GM19468 (cell line): ENCODE measurements around the gene GOLGA2.
A peak's percentile ranks its signal among the peaks of the same experiment; 100 is the strongest.
"Not testable (repeated sequence)": the region's sequence is repeated elsewhere in the genome, so short reads cannot be mapped to it uniquely, and the experiment has no call there.

ENCODE experiments used
- ATAC-seq: cut with Tn5 transposase; IDR thresholded peaks from one replicate; pipeline ENCODE4 v1.9.1; 2021; ENCODE audit warnings: mild to moderate bottlenecking, moderate library complexity, moderate number of reproducible peaks; ENCODE audit not compliant: unreplicated experiment; ENCODE audit errors: extremely low read depth

Gene GOLGA2

DNA sequence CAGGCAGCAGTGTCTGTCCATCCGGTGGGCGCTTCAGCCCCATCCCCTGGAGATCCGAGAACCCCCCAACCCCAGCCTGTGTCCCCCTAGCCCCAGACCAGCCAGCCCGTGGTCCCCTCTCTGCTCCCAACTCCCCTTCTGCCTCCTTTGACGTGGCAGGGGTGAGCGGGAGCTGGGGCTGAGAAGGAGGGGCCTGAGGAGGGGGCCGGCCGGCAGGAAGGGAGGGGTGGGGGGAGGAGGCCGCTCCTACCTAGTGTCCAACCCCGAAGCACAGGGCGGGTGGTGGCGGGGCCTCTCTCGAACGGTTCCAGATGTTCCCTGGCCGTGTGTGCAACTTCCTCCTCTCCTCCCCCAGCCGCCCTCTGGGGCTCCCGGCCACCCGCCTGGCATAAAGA, 31.0 kb downstream of the GOLGA2 start:
- no peak for ATAC-seq

GRCh38 chr9:128244091-128244836, 31.5 kb downstream of the GOLGA2 start:
- no peak for ATAC-seq

- ATAC-seq, result no peak
These were observed 32.4 kb downstream of the GOLGA2 start for GRCh38 chr9:128243215-128244018.

- ATAC-seq, result no peak
These were observed 33.0 kb downstream of the GOLGA2 start for GRCh38 chr9:128242828-128243214.

- ATAC-seq, result no peak
These were observed 33.7 kb downstream of the GOLGA2 start for GRCh38 chr9:128242124-128242523.

GRCh38 chr9:128233817-128234406, 41.9 kb downstream of the GOLGA2 start:
- no peak for ATAC-seq

- ATAC-seq, result no peak
These were observed 43.0 kb downstream of the GOLGA2 start for GRCh38 chr9:128232528-128233428.

- no peak for ATAC-seq
These were observed 43.9 kb downstream of the GOLGA2 start for GRCh38 chr9:128231638-128232527.

GRCh38 chr9:128230897-128231296, 44.9 kb downstream of the GOLGA2 start:
- not testable (repeated sequence) for ATAC-seq

GRCh38 chr9:128226412-128226801, 49.4 kb downstream of the GOLGA2 start:
- no peak for ATAC-seq

DNA sequence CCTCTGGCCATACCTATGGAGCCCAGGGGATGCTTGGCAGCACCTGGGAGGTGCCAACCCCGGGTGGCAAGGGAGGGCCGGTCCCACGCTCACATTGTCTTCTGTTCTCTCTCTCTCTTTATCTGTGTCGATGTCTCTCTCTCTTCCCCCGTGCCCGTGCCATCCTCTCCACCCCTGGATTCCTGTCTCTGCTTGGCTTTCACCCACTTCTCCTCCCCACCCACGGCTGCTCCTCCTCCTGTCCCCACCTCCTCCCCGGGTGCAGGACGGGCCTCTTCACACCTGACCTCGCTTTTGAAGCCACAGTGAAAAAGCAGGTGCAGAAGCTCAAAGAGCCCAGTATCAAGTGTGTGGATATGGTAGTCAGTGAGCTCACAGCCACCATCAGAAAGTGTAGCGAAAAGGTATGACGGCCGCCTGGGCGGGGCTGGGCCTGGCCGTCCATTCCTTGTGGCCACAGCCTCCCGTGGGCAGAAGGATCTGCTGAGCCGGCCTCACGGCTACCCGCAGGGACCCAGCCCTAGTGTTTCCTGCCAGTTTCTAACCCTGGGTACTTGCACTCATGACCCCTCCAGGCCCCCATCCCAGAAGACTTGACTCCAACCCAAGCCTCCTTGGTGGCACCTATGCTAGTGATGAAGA, 49.9 kb downstream of the GOLGA2 start:
- no peak for ATAC-seq

DNA sequence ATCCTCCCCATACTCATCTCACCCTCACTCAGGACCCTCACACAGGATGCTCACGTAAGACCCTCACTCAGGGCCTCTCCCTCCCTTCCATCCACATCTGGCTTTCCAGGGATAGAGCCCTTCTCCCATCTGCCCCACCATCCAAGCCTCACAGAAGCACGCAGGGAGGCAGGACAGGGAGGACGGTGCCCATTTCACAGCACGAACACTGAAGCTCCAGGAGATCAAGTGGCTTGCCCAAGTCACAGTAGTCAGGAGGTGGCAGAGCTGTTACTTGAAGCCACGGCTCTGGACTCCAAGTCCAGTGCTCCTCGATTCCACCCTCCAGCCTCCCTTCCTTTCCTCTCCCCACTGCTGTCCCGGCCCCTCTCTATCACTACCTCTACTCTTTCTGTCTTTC, 50.9 kb downstream of the GOLGA2 start:
- ATAC-seq, result no peak

- ATAC-seq, result no peak
These were observed 52.7 kb downstream of the GOLGA2 start for GRCh38 chr9:128222880-128223670.

DNA sequence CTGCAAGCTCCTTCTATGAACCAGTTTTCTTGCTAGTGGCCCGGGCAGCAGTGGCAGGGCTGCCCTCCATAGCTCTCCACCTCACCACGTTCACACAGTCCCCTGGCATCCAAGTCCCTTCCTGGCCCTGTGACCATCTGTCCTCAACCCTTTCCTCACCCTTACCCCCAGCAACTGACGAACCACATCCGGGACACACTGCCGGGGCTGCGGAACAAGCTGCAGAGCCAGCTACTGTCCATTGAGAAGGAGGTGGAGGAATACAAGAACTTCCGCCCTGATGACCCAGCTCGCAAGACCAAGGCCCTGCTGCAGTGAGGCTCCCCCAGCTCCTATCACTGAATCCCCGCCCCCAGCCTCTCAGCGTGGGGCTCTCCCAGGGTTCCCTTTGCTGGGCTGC, 53.8 kb downstream of the GOLGA2 start:
- no peak for ATAC-seq

- ATAC-seq, result no peak
These were observed 56.0 kb downstream of the GOLGA2 start for GRCh38 chr9:128219831-128220230.

DNA sequence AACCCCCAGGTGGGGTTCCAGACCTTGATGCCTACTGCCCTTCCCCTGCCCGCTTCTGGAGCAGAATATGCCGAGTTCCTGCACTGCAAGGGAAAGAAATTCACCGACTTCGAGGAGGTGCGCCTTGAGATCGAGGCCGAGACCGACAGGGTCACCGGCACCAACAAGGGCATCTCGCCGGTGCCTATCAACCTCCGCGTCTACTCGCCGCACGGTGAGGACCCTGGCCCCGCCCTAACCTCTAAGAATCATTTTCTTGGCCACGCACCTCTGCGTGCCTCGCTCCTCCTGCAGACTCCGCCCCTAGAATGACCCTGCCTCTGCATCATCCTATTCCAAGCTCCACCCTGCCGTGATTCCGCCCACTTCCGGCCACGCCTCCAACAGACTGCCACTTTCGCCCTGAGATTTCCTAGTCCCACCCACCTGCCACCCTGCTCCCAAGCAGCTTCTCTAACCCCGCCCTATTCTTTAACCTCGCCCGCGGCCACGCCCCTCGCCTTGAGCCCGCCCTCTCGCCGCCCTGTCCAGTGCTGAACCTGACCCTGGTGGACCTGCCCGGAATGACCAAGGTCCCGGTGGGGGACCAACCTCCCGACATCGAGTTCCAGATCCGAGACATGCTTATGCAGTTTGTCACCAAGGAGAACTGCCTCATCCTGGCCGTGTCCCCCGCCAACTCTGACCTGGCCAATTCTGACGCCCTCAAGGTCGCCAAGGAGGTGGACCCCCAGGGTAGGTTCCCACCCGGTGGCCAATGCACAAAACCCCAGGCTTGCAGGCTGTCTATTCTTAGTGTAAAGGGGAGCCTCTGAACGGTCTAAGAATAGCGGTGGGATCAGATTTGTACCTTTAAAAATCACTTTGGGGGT, 57.1 kb downstream of the GOLGA2 start:
- peak; percentile 71 for ATAC-seq

- ATAC-seq, result no peak
These were observed 57.7 kb downstream of the GOLGA2 start for GRCh38 chr9:128218172-128218517.
